Suprapubic skin (tissue), 4 donors: ENCODE measurements around the gene FMNL1. TPM values are rescaled to one million over a fixed set of nuclear protein-coding genes. Genes with fewer than 3 reads are reported as not detected.

ENCODE experiments used
- DNase-seq, 2 donors: peaks; one replicate each; pipeline ENCODE4 v3.0.0-alpha.2; 2019; ENCODE audit warnings: low spot score in 2 of 2
- H3K27ac ChIP-seq: fragments of 200-600 bp; sonication (generic); one replicate; pipeline ENCODE4 v1.5.1; 2019
- H3K27me3 ChIP-seq: fragments of 200-600 bp; sonication (generic); one replicate; pipeline ENCODE4 v1.5.1; 2019
- H3K36me3 ChIP-seq: fragments of 200-600 bp; sonication (generic); one replicate; pipeline ENCODE4 v1.5.1; 2019
- H3K4me1 ChIP-seq: fragments of 200-600 bp; sonication (generic); one replicate; pipeline ENCODE4 v1.5.1; 2019
- H3K4me3 ChIP-seq: fragments of 200-600 bp; sonication (generic); one replicate; pipeline ENCODE4 v1.5.1; 2019; ENCODE audit warnings: mild to moderate bottlenecking
- H3K9me3 ChIP-seq: fragments of 200-600 bp; sonication (generic); one replicate; pipeline ENCODE4 v1.5.1; 2019
- CTCF ChIP-seq, 2 donors: fragments of 200-600 bp in 1 of 2; fragments of 450-650 bp in 1 of 2; sonication (generic) in 1 of 2; IDR thresholded peaks; one replicate each; pipeline ENCODE4 v1.5.1; 2016 to 2019; ENCODE audit warnings: antibody characterized with exemption in 2 of 2, mild to moderate bottlenecking in 1 of 2, moderate library complexity in 1 of 2
- EP300 ChIP-seq: sonication (generic); formaldehyde crosslinking; IDR thresholded peaks from one replicate; pipeline ENCODE4 v1.6.1; 2017; ENCODE audit warnings: antibody characterized with exemption
- POLR2A ChIP-seq, 2 donors: fragments of 450-650 bp; IDR thresholded peaks; one replicate each; pipeline ENCODE4 v1.6.1; 2017; ENCODE audit warnings: antibody characterized with exemption in 2 of 2, mild to moderate bottlenecking in 2 of 2, moderate library complexity in 2 of 2
- POLR2AphosphoS5 ChIP-seq, 3 donors: sonication (generic); formaldehyde crosslinking; IDR thresholded peaks; one replicate each; pipeline ENCODE4 v1.6.1; 2017; ENCODE audit warnings: antibody characterized with exemption in 3 of 3
- WGBS: methylation state at CpG from one replicate; pipeline ENCODE4 v1.1.5; 2018; 5-methylcytosine and 5-hydroxymethylcytosine counted together
- total RNA-seq, 4 donors: library from RNA; depleted of rRNA; stranded (reverse); fragments of >200 nt; gene quantifications; one replicate each; pipeline ENCODE4 v1.1.0, GENCODE V29; 2016

Gene FMNL1
- 10 to 100 TPM in 1 of 4 donors, 1 to 10 TPM in 3; 5.9 to 14.6 (median 8.0) TPM for total RNA-seq

GRCh38 chr17:45221081-45222013, at the start of gene FMNL1:
FMNL1 (plus strand) TSS chr17:45221885; CDS start chr17:45222125, 240 bp downstream.
- Histone ChIP-seq H3K36me3 (no peaks in the 10 kb centered on the region), H3K27me3 (peaks cover 11% of the 10 kb centered on the region), H3K4me3 (peak within 1 kb of the TSS; percentile 81), H3K4me1 (peaks cover 64% of the 10 kb centered on the region), H3K27ac (peak within 1 kb of the TSS; percentile 75), H3K9me3 (no peaks in the 10 kb centered on the region)
- WGBS: 44% methylated on average over 5 of the region's 98 CpGs
- DNase-seq: no peak
- no peak for TF ChIP-seq EP300
- TF ChIP-seq POLR2A (IDR thresholded peaks at IDR 0.05): no peak
- TF ChIP-seq CTCF (IDR thresholded peaks at IDR 0.05): no peak
- TF ChIP-seq POLR2AphosphoS5 (IDR thresholded peaks at IDR 0.05): no peak

GRCh38 chr17:45172232-45172540, 49.5 kb upstream of the FMNL1 start:
- DNase-seq: no peak
- H3K27me3 ChIP-seq: no peaks in the 10 kb centered on the region
- H3K4me1 ChIP-seq: peaks cover 60% of the 10 kb centered on the region
- no peaks in the 10 kb centered on the region for H3K36me3 ChIP-seq
- peak overlapping the region; percentile 96 for H3K27ac ChIP-seq
- no peak for TF ChIP-seq EP300
- no peak for TF ChIP-seq CTCF (IDR thresholded peaks at IDR 0.05)
- no peak for TF ChIP-seq POLR2A (IDR thresholded peaks at IDR 0.05)
- TF ChIP-seq POLR2AphosphoS5 (IDR thresholded peaks at IDR 0.05): no peak
- peak overlapping the region; percentile 36 for H3K4me3 ChIP-seq
- WGBS: 27% methylated on average over 5 of the region's 5 CpGs
- H3K9me3 ChIP-seq: no peaks in the 10 kb centered on the region

- peak in 1 of 2 donors; percentile 79 for DNase-seq
- Histone ChIP-seq H3K4me1 (peaks cover 60% of the 10 kb centered on the region), H3K36me3 (no peaks in the 10 kb centered on the region), H3K9me3 (no peaks in the 10 kb centered on the region), H3K4me3 (peak overlapping the region; percentile 36), H3K27ac (peak overlapping the region; percentile 96), H3K27me3 (no peaks in the 10 kb centered on the region)
- WGBS: 17% methylated on average over 3 of the region's 10 CpGs
- no peak for TF ChIP-seq POLR2A (IDR thresholded peaks at IDR 0.05)
- no peak for TF ChIP-seq EP300
- no peak for TF ChIP-seq CTCF (IDR thresholded peaks at IDR 0.05)
- TF ChIP-seq POLR2AphosphoS5 (IDR thresholded peaks at IDR 0.05): no peak
These were observed 49.0 kb upstream of the FMNL1 start for GRCh38 chr17:45172541-45173286.

- no peak for TF ChIP-seq POLR2AphosphoS5 (IDR thresholded peaks at IDR 0.05)
- no peak overlapping the region for H3K4me3 ChIP-seq
- DNase-seq: no peak
- H3K27ac ChIP-seq: peak overlapping the region; percentile 60
- H3K4me1 ChIP-seq: peaks cover 50% of the 10 kb centered on the region
- no peaks in the 10 kb centered on the region for H3K36me3 ChIP-seq
- no peaks in the 10 kb centered on the region for H3K9me3 ChIP-seq
- no peaks in the 10 kb centered on the region for H3K27me3 ChIP-seq
- WGBS: 71% methylated on average over 3 of the region's 3 CpGs
These were observed 45.9 kb upstream of the FMNL1 start for GRCh38 chr17:45175759-45176115.

GRCh38 chr17:45177563-45177962, 44.1 kb upstream of the FMNL1 start:
- Histone ChIP-seq H3K27ac (no peak overlapping the region), H3K4me3 (no peak overlapping the region), H3K27me3 (no peaks in the 10 kb centered on the region), H3K4me1 (peaks cover 34% of the 10 kb centered on the region), H3K9me3 (no peaks in the 10 kb centered on the region), H3K36me3 (no peaks in the 10 kb centered on the region)
- TF ChIP-seq POLR2AphosphoS5 (IDR thresholded peaks at IDR 0.05) (no peak), CTCF (IDR thresholded peaks at IDR 0.05) (no peak), EP300 (no peak), POLR2A (IDR thresholded peaks at IDR 0.05) (no peak)
- DNase-seq: no peak
- 81% methylated on average over 6 of the region's 7 CpGs for WGBS
